ENCODE data around the gene CALML6. TPM values are rescaled to one million over a fixed set of nuclear protein-coding genes. Genes with fewer than 3 reads are reported as not detected.

CALML6 gene
- total RNA-seq, 1 donor from 2014 or later = not detected

- Histone ChIP-seq H2AFZ (replicated peaks) (no peak overlapping the region), H3K27me3 (no peaks in the 10 kb centered on the region), H3K4me3 (no peak overlapping the region), H3K27ac (no peak overlapping the region), H3K4me1 (peaks cover 4% of the 10 kb centered on the region), H3K9ac (no peak overlapping the region), H3K79me2 (ENCODE audit: low read depth) (no peaks in the 10 kb centered on the region), H3F3A (ENCODE audit: low read depth) (no peaks in the 10 kb centered on the region), H4K20me1 (ENCODE audit: low read depth) (no peaks in the 10 kb centered on the region), H3K9me3 (ENCODE audit: low read depth) (no peaks in the 10 kb centered on the region), H3K36me3 (no peaks in the 10 kb centered on the region), H3K4me2 (no peak overlapping the region)
- no peak for DNase-seq (ENCODE audit: low spot score)
- no peak overlapping the region for H3K4me3 Mint-ChIP-seq
- peaks cover 14% of the 10 kb centered on the region for H3K27me3 Mint-ChIP-seq (ENCODE audit: insufficient read depth, low read depth)
- no peaks in the 10 kb centered on the region for H3K4me1 Mint-ChIP-seq
- no peak for TF ChIP-seq EZH2 (IDR thresholded peaks at IDR 0.05)
- TF ChIP-seq, protein P1, sequence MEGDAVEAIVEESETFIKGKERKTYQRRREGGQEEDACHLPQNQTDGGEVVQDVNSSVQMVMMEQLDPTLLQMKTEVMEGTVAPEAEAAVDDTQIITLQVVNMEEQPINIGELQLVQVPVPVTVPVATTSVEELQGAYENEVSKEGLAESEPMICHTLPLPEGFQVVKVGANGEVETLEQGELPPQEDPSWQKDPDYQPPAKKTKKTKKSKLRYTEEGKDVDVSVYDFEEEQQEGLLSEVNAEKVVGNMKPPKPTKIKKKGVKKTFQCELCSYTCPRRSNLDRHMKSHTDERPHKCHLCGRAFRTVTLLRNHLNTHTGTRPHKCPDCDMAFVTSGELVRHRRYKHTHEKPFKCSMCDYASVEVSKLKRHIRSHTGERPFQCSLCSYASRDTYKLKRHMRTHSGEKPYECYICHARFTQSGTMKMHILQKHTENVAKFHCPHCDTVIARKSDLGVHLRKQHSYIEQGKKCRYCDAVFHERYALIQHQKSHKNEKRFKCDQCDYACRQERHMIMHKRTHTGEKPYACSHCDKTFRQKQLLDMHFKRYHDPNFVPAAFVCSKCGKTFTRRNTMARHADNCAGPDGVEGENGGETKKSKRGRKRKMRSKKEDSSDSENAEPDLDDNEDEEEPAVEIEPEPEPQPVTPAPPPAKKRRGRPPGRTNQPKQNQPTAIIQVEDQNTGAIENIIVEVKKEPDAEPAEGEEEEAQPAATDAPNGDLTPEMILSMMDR (IDR thresholded peaks at IDR 0.05) = no peak
- no peak for TF ChIP-seq EZH2phosphoT487 (IDR thresholded peaks at IDR 0.05)
- no peaks in the 10 kb centered on the region for H3K36me3 Mint-ChIP-seq
- H3K27ac Mint-ChIP-seq = no peak overlapping the region
- no peaks in the 10 kb centered on the region for H3K9me3 Mint-ChIP-seq
Observed at GRCh38 chr1:1926346-1926811, 11.3 kb downstream of the CALML6 start.

- H3K36me3 Mint-ChIP-seq = no peaks in the 10 kb centered on the region
- H3K4me1 Mint-ChIP-seq = no peaks in the 10 kb centered on the region
- no peaks in the 10 kb centered on the region for H4K20me1 ChIP-seq (ENCODE audit: low read depth)
Observed at GRCh38 chr1:1926886-1927660, 12.0 kb downstream of the CALML6 start.

GRCh38 chr1:1927751-1928150 is 12.7 kb downstream of the CALML6 start:
- no peaks in the 10 kb centered on the region for H3K4me1 Mint-ChIP-seq
- no peaks in the 10 kb centered on the region for H3K36me3 Mint-ChIP-seq
- H3K27ac Mint-ChIP-seq = no peak overlapping the region
- Histone ChIP-seq H3K27me3 (no peaks in the 10 kb centered on the region), H3K36me3 (no peaks in the 10 kb centered on the region), H3K9me3 (ENCODE audit: low read depth) (no peaks in the 10 kb centered on the region), H3K4me1 (peaks cover 4% of the 10 kb centered on the region), H3K4me2 (no peak overlapping the region), H3K27ac (no peak overlapping the region), H2AFZ (replicated peaks) (no peak overlapping the region), H4K20me1 (ENCODE audit: low read depth) (no peaks in the 10 kb centered on the region), H3K4me3 (no peak overlapping the region), H3F3A (ENCODE audit: low read depth) (no peaks in the 10 kb centered on the region), H3K9ac (no peak overlapping the region), H3K79me2 (ENCODE audit: low read depth) (no peaks in the 10 kb centered on the region)
- no peaks in the 10 kb centered on the region for H3K9me3 Mint-ChIP-seq
- no peak for TF ChIP-seq EZH2phosphoT487 (IDR thresholded peaks at IDR 0.05)
- TF ChIP-seq, protein P1 (IDR thresholded peaks at IDR 0.05) = no peak
- no peak for TF ChIP-seq EZH2 (IDR thresholded peaks at IDR 0.05)
- peaks cover 14% of the 10 kb centered on the region for H3K27me3 Mint-ChIP-seq (ENCODE audit: insufficient read depth, low read depth)
- no peak overlapping the region for H3K4me3 Mint-ChIP-seq
- DNase-seq (ENCODE audit: low spot score) = no peak

More at GRCh38 chr1:1926886-1927660, 12.0 kb downstream of the CALML6 start:
- no peak overlapping the region for H3K9ac ChIP-seq
- no peaks in the 10 kb centered on the region for H3K36me3 ChIP-seq
- no peaks in the 10 kb centered on the region for H3F3A ChIP-seq (ENCODE audit: low read depth)
- H3K79me2 ChIP-seq (ENCODE audit: low read depth) = no peaks in the 10 kb centered on the region
- no peak overlapping the region for H3K4me2 ChIP-seq
- Mint-ChIP-seq H3K27me3 (ENCODE audit: insufficient read depth, low read depth) (peaks cover 14% of the 10 kb centered on the region), H3K27ac (no peak overlapping the region), H3K9me3 (no peaks in the 10 kb centered on the region), H3K4me3 (no peak overlapping the region)
- no peak for TF ChIP-seq EZH2 (IDR thresholded peaks at IDR 0.05)
- TF ChIP-seq, protein P1 (IDR thresholded peaks at IDR 0.05) = no peak
- TF ChIP-seq EZH2phosphoT487 (IDR thresholded peaks at IDR 0.05) = no peak
- no peak overlapping the region for H3K4me3 ChIP-seq
- no peak overlapping the region for H2AFZ ChIP-seq (replicated peaks)
- no peaks in the 10 kb centered on the region for H3K9me3 ChIP-seq (ENCODE audit: low read depth)
- peaks cover 4% of the 10 kb centered on the region for H3K4me1 ChIP-seq
- no peaks in the 10 kb centered on the region for H3K27me3 ChIP-seq
- no peak for DNase-seq (ENCODE audit: low spot score)
- no peak overlapping the region for H3K27ac ChIP-seq

Data from neural progenitor cell (in vitro differentiated cells).